Endothelial cell of umbilical vein (primary cell): Measurements from ENCODE around the gene KCNK13. TPM values are rescaled to one million over a fixed set of nuclear protein-coding genes. Genes with fewer than 3 reads are reported as not detected.

Experiments used
- BruUV-seq: library from RNA; stranded (reverse); fragments of 400-500 nt; replicated peaks from 2 replicates; lab custom pipeline; 2021; lab: Mats Ljungman, UMichigan
- CTCF ChIA-PET: fragments of 300-600, 350-600 bp; sonication (Branson Sonifier 250); formaldehyde crosslinking; loops from one replicate; lab custom pipeline; 2021; ENCODE audit warnings: antibody characterized with exemption, inconsistent platforms; lab: Charles Lee
- POLR2A ChIA-PET: fragments of 300-600, 350-600 bp; sonication (Branson Sonifier 250); formaldehyde crosslinking; loops from one replicate; lab custom pipeline; 2021; ENCODE audit warnings: antibody characterized with exemption, inconsistent platforms; lab: Charles Lee
- DNase-seq: peaks from one replicate; pipeline ENCODE4 v3.0.0-alpha.2; 2011; ENCODE audit warnings: low read depth, low spot score
- FAIRE-seq: peaks from 2 replicates; lab custom pipeline; 2011; peaks lifted over from hg19 to GRCh38; lab: Jason Lieb, UNC
- H2AFZ ChIP-seq: 2 replicates; pipeline ENCODE4 v1.6.0; 2012; ENCODE audit warnings: low read depth, low read length, control low read depth, inconsistent platforms
- H3K27ac ChIP-seq: 2 replicates; pipeline ENCODE4 v1.5.1; 2011; ENCODE audit warnings: low read depth, mild to moderate bottlenecking, control low read depth, low read length, moderate library complexity; ENCODE audit not compliant: insufficient read depth
- H3K27me3 ChIP-seq, 2 experiments: 2 replicates each; pipeline versions ENCODE4 v1.6.0 to v1.6.1; 2011; ENCODE audit warnings: low read length in 2 of 2, mixed read lengths in 1 of 2; ENCODE audit not compliant: control insufficient read depth in 2 of 2, insufficient read depth in 2 of 2
- H3K36me3 ChIP-seq, 2 experiments: 2 replicates in 1 of 2; 3 replicates in 1 of 2; pipeline ENCODE4 v1.5.1; 2011; ENCODE audit warnings: low read length in 2 of 2, mild to moderate bottlenecking in 1 of 2, moderate library complexity in 1 of 2; ENCODE audit not compliant: control insufficient read depth in 2 of 2, insufficient read depth in 2 of 2; ENCODE audit errors: extremely low read depth in 1 of 2
- H3K4me1 ChIP-seq: 3 replicates; pipeline ENCODE4 v1.5.1; 2011; ENCODE audit warnings: mild to moderate bottlenecking, low read length; ENCODE audit not compliant: control insufficient read depth, insufficient read depth; ENCODE audit errors: extremely low read depth
- H3K4me2 ChIP-seq: 2 replicates; pipeline ENCODE4 v1.6.1; 2011; ENCODE audit warnings: low read length, control low read depth, mixed read lengths; ENCODE audit not compliant: insufficient read depth
- H3K4me3 ChIP-seq, 3 experiments: fragments of 200-600 bp in 1 of 3; sonication (generic), shearing (Covaris generic) in 1 of 3; replicated peaks in 1 of 3; 2 replicates each; pipeline ENCODE4 v1.5.1; 2011 to 2016; ENCODE audit warnings: control low read depth in 3 of 3, low read length in 3 of 3, mild to moderate bottlenecking in 2 of 3, inconsistent platforms in 1 of 3, low read depth in 1 of 3, moderate library complexity in 1 of 3; ENCODE audit not compliant: insufficient read depth in 1 of 3
- H3K79me2 ChIP-seq: 2 replicates; pipeline ENCODE4 v1.6.0; 2012; ENCODE audit warnings: low read length, inconsistent platforms; ENCODE audit not compliant: control insufficient read depth, insufficient read depth
- H3K9ac ChIP-seq: replicated peaks from 2 replicates; pipeline ENCODE3; 2011; ENCODE audit warnings: low read length, control low read depth; ENCODE audit not compliant: insufficient read depth; ENCODE audit errors: extremely low read depth
- H3K9me1 ChIP-seq: replicated peaks from 3 replicates; pipeline ENCODE4 v1.6.0; 2011; ENCODE audit warnings: mild to moderate bottlenecking, low read length; ENCODE audit not compliant: control insufficient read depth, insufficient read depth; ENCODE audit errors: extremely low read depth
- H3K9me3 ChIP-seq: replicated peaks from 2 replicates; pipeline ENCODE4 v1.5.1; 2012; ENCODE audit warnings: low read length, inconsistent platforms; ENCODE audit not compliant: control insufficient read depth, insufficient read depth
- H4K20me1 ChIP-seq: replicated peaks from 2 replicates; pipeline ENCODE3; 2011; ENCODE audit warnings: mild to moderate bottlenecking, low read length; ENCODE audit not compliant: control insufficient read depth, insufficient read depth; ENCODE audit errors: extremely low read depth
- CTCF ChIP-seq, 2 donors: IDR thresholded peaks; 1 replicate in 1 of 2; 2 replicates in 1 of 2; pipeline ENCODE4 v1.5.1; 2011; ENCODE audit warnings: low read length in 2 of 2, mild to moderate bottlenecking in 2 of 2, moderate library complexity in 2 of 2, control low read depth in 1 of 2, inconsistent platforms in 1 of 2, low read depth in 1 of 2; ENCODE audit not compliant: insufficient read depth in 1 of 2; ENCODE audit errors: extremely low read depth in 1 of 2
- EZH2 ChIP-seq: IDR thresholded peaks from 2 replicates; pipeline ENCODE4 v1.6.1; 2012; ENCODE audit warnings: borderline replicate concordance, low read depth, mild to moderate bottlenecking, moderate library complexity, low read length, inconsistent platforms; ENCODE audit not compliant: severe bottlenecking
- FOS ChIP-seq: IDR thresholded peaks from 2 replicates; pipeline ENCODE4 v1.6.1; 2011; ENCODE audit warnings: mild to moderate bottlenecking, low read length, moderate library complexity, borderline replicate concordance; ENCODE audit not compliant: insufficient read depth
- GATA2 ChIP-seq: IDR thresholded peaks from 2 replicates; pipeline ENCODE4 v1.7.0; 2011; ENCODE audit warnings: low read depth, mild to moderate bottlenecking, moderate library complexity, mixed read lengths, low read length; ENCODE audit not compliant: insufficient read length, insufficient read depth
- JUN ChIP-seq: IDR thresholded peaks from 2 replicates; pipeline ENCODE4 v1.6.1; 2011; ENCODE audit warnings: borderline replicate concordance, low read depth; ENCODE audit not compliant: insufficient read length, insufficient read depth
- MAX ChIP-seq: IDR thresholded peaks from 2 replicates; pipeline ENCODE4 v1.6.1; 2011; ENCODE audit not compliant: insufficient read depth, insufficient read length
- MYC ChIP-seq: IDR thresholded peaks from one replicate; pipeline ENCODE4 v1.6.1; 2011; ENCODE audit warnings: mild to moderate bottlenecking, low read depth, low read length
- POLR2A ChIP-seq: IDR thresholded peaks from 2 replicates; pipeline ENCODE4 v1.6.1; 2012; ENCODE audit warnings: low read depth, mild to moderate bottlenecking, control low read depth, low read length
- POLR2AphosphoS5 ChIP-seq: IDR thresholded peaks from 2 replicates; pipeline ENCODE4 v1.6.1; 2012; ENCODE audit warnings: low read depth, mild to moderate bottlenecking, control low read depth, low read length, moderate library complexity; ENCODE audit not compliant: insufficient read depth
- dilution Hi-C: fragments of 300-500 bp; cut with MboI; formaldehyde crosslinking; loops from one replicate; pipeline ENCODE4 v1.15.0; 2019; ENCODE audit warnings: low sequenced_read_pairs; ENCODE audit not compliant: extremely low pct_ligation_motif_present
- intact Hi-C: fragments of 100-400 bp; cut with micrococcal nuclease; formaldehyde crosslinking; loops from one replicate; pipeline ENCODE4 v1.10.0; 2022
- polyA plus RNA-seq, 4 experiments: library from polyadenylated mRNA; depleted of rRNA in 3 of 4; stranded (reverse) in 3 of 4; unstranded in 1 of 4; fragments of >200 nt; gene quantifications; 2 replicates each; pipeline versions ENCODE4 v1.2.1 to v1.2.3, GENCODE V29; 2011 to 2012; ENCODE audit warnings: missing spikeins in 1 of 4
- total RNA-seq: library from RNA; stranded (reverse); gene quantifications from 2 replicates; pipeline ENCODE4 v1.2.3, GENCODE V29; 2021

Gene KCNK13
- total and polyA plus RNA-seq, 2 donors (not counting 3 experiments of a cell fraction or from before 2014, with no cell fraction given): not detected

- Histone ChIP-seq H3K9ac (no peak overlapping the region), H2AFZ (no peak overlapping the region), H3K4me1 (no peaks in the 10 kb centered on the region), H3K4me2 (no peak overlapping the region), H3K9me1 (no peaks in the 10 kb centered on the region), H3K79me2 (no peaks in the 10 kb centered on the region), H4K20me1 (no peaks in the 10 kb centered on the region), H3K27ac (no peak overlapping the region), H3K9me3 (no peaks in the 10 kb centered on the region), H3K36me3 (peaks cover 1 to 7% of the 10 kb centered on the region in 2 experiments), H3K4me3 (no peak overlapping the region), H3K27me3 (no peaks in the 10 kb centered on the region)
- no peak for FAIRE-seq
- DNase-seq: no peak
- ChIA-PET CTCF (no interaction called here), POLR2A (no interaction called here)
- dilution Hi-C loops (no loop called here), intact Hi-C loops (no loop called here)
- TF ChIP-seq FOS (no peak), GATA2 (no peak), MAX (no peak), MYC (no peak), EZH2 (no peak), POLR2AphosphoS5 (no peak)
- no TSS peak for BruUV-seq
Observed at GRCh38 chr14:90034156-90034555, 27.6 kb upstream of the KCNK13 start.

- dilution Hi-C loops (no loop called here), intact Hi-C loops (no loop called here)
- ChIA-PET CTCF (no interaction called here), POLR2A (no interaction called here)
- no peak for TF ChIP-seq MAX
- TF ChIP-seq JUN: no peak
- no peak for TF ChIP-seq EZH2
- no peak for TF ChIP-seq MYC
- no peak for TF ChIP-seq FOS
- no peak for TF ChIP-seq CTCF (IDR thresholded peaks at IDR 0.05; ENCODE audit: extremely low read depth in 1 of 2, insufficient read depth in 1 of 2, low read depth in 1 of 2, low read length in 2 of 2)
- TF ChIP-seq POLR2AphosphoS5: no peak
- TF ChIP-seq POLR2A: no peak
- TF ChIP-seq GATA2: no peak
- FAIRE-seq (no peak), DNase-seq (no peak)
- no TSS peak for BruUV-seq
- Histone ChIP-seq H2AFZ (no peak overlapping the region), H3K9me3 (no peaks in the 10 kb centered on the region), H3K36me3 (peaks cover 1 to 7% of the 10 kb centered on the region in 2 experiments), H3K9ac (no peak overlapping the region), H3K9me1 (no peaks in the 10 kb centered on the region), H3K4me2 (no peak overlapping the region), H4K20me1 (no peaks in the 10 kb centered on the region), H3K27me3 (no peaks in the 10 kb centered on the region), H3K4me3 (no peak overlapping the region), H3K4me1 (no peaks in the 10 kb centered on the region), H3K79me2 (no peaks in the 10 kb centered on the region), H3K27ac (no peak overlapping the region)
Observed at GRCh38 chr14:90034835-90035525, 26.8 kb upstream of the KCNK13 start.
